HCT116 (cell line): ENCODE data around the gene LMLN.

Source experiments
- ATF3 ChIP-seq: IDR thresholded peaks from 2 replicates; pipeline ENCODE4 v1.6.1; 2012
- CTCF ChIP-seq, 3 experiments: fragments of 200-600 bp in 1 of 3; sonication (generic) in 1 of 3; IDR thresholded peaks in 2 of 3; conservative IDR thresholded peaks in 1 of 3; 2 replicates each; pipeline ENCODE4 v1.5.1; 2012 to 2017; ENCODE audit warnings: low read depth in 2 of 3, low read length in 2 of 3, antibody characterized with exemption in 1 of 3, borderline replicate concordance in 1 of 3, control low read depth in 1 of 3, mild to moderate bottlenecking in 1 of 3, mixed read lengths in 1 of 3, mixed run types in 1 of 3, moderate library complexity in 1 of 3; ENCODE audit not compliant: insufficient read depth in 1 of 3
- MAX ChIP-seq: IDR thresholded peaks from 2 replicates; pipeline ENCODE4 v1.6.1; 2012
- POLR2A ChIP-seq: IDR thresholded peaks from 2 replicates; pipeline ENCODE4 v1.7.0; 2011; ENCODE audit warnings: borderline replicate concordance; ENCODE audit not compliant: insufficient read depth, insufficient read length; ENCODE audit errors: extremely low read depth
- POLR2AphosphoS5 ChIP-seq: IDR thresholded peaks from 2 replicates; pipeline ENCODE4 v1.6.1; 2011; ENCODE audit warnings: mild to moderate bottlenecking, low read depth, low read length, moderate library complexity
- RAD21 ChIP-seq: IDR thresholded peaks from 2 replicates; pipeline ENCODE4 v1.6.1; 2012; ENCODE audit warnings: low read depth, mild to moderate bottlenecking
- SP1 ChIP-seq: IDR thresholded peaks from 2 replicates; pipeline ENCODE4 v1.6.1; 2012; ENCODE audit warnings: low read depth
- SRF ChIP-seq: IDR thresholded peaks from 2 replicates; pipeline ENCODE4 v1.6.1; 2012; ENCODE audit warnings: low read depth
- YY1 ChIP-seq: IDR thresholded peaks from 2 replicates; pipeline ENCODE4 v1.6.1; 2011; ENCODE audit warnings: low read length, low read depth, moderate library complexity, mild to moderate bottlenecking; ENCODE audit not compliant: insufficient replicate concordance; ENCODE audit errors: extremely low read depth
- ZBTB33 ChIP-seq: IDR thresholded peaks from 2 replicates; pipeline ENCODE4 v1.6.1; 2011; ENCODE audit warnings: mild to moderate bottlenecking, low read length, moderate library complexity; ENCODE audit not compliant: insufficient replicate concordance; ENCODE audit errors: extremely low read depth

- TF ChIP-seq CTCF (IDR thresholded peaks at IDR 0.05 in 2 of 3, conservative IDR thresholded peaks at IDR 0.05 in 1 of 3; ENCODE audit: borderline replicate concordance in 1 of 3, insufficient read depth in 1 of 3, low read depth in 2 of 3, low read length in 2 of 3) = no peak
- no peak for TF ChIP-seq POLR2AphosphoS5
- no peak for TF ChIP-seq SP1
- TF ChIP-seq ZBTB33 = no peak
- TF ChIP-seq POLR2A = no peak
- TF ChIP-seq RAD21 = no peak
- TF ChIP-seq YY1 = no peak
- TF ChIP-seq SRF = no peak
- TF ChIP-seq ATF3 = no peak
- TF ChIP-seq MAX = no peak
Observed at GRCh38 chr3:198021320-198021719, 61.3 kb downstream of the LMLN start.
